C4-2B (cell line): ENCODE results near the gene C1R.

ENCODE experiments used
- H3K27ac ChIP-seq: fragments of 450-650 bp; 2 replicates; pipeline ENCODE4 v1.5.1; 2017
- ZFX ChIP-seq: fragments of 450-650 bp; IDR thresholded peaks from 2 replicates; pipeline ENCODE4 v1.6.1; 2017
- TF ChIP-seq, protein P1 (sequence below): fragments of 450-650 bp; conservative IDR thresholded peaks from 2 replicates; pipeline ENCODE4 v1.5.1; 2017; ENCODE audit warnings: mild to moderate bottlenecking

Gene C1R

GRCh38 chr12:7093486-7093885 is 1.2 kb upstream of the C1R start:
- H3K27ac ChIP-seq = no peak overlapping the region
- TF ChIP-seq, protein P1, sequence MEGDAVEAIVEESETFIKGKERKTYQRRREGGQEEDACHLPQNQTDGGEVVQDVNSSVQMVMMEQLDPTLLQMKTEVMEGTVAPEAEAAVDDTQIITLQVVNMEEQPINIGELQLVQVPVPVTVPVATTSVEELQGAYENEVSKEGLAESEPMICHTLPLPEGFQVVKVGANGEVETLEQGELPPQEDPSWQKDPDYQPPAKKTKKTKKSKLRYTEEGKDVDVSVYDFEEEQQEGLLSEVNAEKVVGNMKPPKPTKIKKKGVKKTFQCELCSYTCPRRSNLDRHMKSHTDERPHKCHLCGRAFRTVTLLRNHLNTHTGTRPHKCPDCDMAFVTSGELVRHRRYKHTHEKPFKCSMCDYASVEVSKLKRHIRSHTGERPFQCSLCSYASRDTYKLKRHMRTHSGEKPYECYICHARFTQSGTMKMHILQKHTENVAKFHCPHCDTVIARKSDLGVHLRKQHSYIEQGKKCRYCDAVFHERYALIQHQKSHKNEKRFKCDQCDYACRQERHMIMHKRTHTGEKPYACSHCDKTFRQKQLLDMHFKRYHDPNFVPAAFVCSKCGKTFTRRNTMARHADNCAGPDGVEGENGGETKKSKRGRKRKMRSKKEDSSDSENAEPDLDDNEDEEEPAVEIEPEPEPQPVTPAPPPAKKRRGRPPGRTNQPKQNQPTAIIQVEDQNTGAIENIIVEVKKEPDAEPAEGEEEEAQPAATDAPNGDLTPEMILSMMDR = no peak
- TF ChIP-seq ZFX = no peak; the same call in 1 of the 2 replicates

- no peak overlapping the region; the same call in 1 of the 2 replicates for H3K27ac ChIP-seq
- TF ChIP-seq ZFX = no peak
- TF ChIP-seq, protein P1 = no peak
Measured at GRCh38 chr12:7092986-7093460, 778 bp upstream of the C1R start.

DNA sequence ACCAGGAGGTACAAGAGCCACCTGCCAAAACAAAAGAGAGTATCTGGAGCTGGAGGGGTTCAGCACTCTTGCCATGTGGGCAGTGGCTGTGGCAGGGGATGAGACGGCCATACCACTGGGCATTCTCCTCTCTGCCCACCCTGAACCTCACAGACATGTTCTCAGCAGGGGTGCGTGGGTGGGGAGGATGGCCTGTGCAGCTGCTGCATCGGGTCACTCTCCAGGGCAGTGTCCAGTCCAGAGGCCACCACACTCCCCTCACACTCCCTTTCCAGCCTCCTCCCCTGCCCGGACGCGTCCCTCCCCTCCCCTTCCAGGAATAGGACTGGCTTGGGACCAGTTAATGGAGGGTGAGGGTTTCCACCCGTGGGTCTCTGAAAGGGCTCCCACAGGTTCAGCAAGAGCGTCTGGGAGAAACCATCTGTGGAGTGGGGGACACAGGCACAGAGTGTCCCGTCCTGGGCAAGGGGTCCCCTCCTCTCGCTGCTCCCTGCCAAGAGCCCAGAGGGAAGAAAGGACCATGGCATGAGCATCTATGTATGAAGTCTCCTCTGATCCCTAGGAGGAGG is 501 bp downstream of the C1R start:
- TF ChIP-seq, protein P1 = no peak
- no peak for TF ChIP-seq ZFX
- peak overlapping the region; percentile 29; the same call in 1 of the 2 replicates for H3K27ac ChIP-seq

DNA sequence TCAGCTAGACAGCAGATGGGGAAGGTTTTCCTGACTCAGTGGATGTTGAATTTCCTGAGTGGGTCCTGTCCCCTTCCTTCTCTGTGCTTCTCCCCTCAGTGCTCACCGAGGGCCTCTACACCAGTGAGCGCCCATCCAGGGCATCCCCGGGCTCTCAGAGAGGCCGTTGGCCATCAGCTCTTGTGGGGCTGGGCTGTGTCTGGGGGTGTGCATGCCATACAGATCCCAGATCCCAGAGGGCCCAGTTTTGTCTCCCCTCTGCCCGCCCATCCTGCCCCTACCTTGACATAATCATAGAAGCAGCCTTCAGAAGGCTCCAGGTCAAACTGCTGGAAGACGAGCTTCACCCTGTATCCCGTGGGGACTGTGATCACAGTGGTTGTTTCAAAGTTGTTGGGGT is 1.1 kb downstream of the C1R start:
- H3K27ac ChIP-seq = no peak overlapping the region
- no peak for TF ChIP-seq ZFX
- TF ChIP-seq, protein P1 = no peak

DNA sequence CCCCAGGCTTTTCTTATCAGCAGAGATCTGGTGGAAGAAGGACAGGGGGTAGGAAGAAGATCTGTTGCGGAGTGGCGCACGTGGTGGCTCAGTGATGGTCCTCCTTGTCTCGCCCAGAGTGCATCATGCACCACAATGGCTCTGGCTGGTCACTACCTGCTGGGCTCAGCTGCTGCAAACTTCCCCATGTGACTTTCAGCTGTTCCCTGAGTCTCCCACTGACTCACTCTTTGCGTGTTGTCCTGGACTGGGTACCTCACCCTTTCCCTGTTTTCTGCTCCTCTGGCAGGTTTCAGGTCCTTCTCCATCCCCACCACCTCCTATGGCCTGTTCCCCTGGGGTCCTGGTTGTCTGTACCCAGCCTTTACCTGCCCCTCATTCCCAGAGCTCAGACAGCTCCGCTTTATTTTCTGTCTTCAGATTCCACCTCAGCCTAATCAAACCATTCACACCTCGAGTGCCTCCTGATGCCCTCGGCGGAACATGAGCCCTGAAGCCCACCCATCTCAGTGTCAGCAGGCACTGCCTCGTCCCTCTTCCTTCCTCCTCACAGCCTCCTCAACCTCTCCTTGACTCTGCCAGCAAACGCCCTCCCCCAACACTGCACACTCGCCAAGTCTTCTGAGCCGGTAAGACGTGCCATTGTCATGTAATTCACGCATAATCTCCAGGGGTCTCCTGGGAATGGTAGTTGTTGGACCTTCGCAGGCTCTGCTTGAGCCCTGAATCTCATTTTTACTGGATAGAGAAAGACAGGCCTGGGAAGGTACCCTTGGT is 1.8 kb downstream of the C1R start:
- H3K27ac ChIP-seq = no peak overlapping the region
- TF ChIP-seq ZFX = no peak
- TF ChIP-seq, protein P1 = no peak

- H3K27ac ChIP-seq = no peak overlapping the region
- TF ChIP-seq ZFX = no peak
- TF ChIP-seq, protein P1 = no peak
Measured at GRCh38 chr12:7089196-7089871, 2.9 kb downstream of the C1R start.

GRCh38 chr12:7083125-7083524 is 9.1 kb downstream of the C1R start:
- no peak for TF ChIP-seq ZFX
- TF ChIP-seq, protein P1 = no peak
- no peak overlapping the region for H3K27ac ChIP-seq
